Adrenal gland (tissue), 12 donors: Measurements from ENCODE around the gene IL1RAPL2. TPM values are rescaled to one million over a fixed set of nuclear protein-coding genes. Genes with fewer than 3 reads are reported as not detected.

Source experiments
- DNase-seq, 7 donors: peaks; one replicate each; pipeline ENCODE4 v3.0.0-alpha.2; 2019 to 2020
- H3K27ac ChIP-seq, 5 donors: fragments of 200-600 bp; sonication (generic) in 4 of 5; 1 replicate in 3 of 5; 2 replicates in 2 of 5; pipeline versions ENCODE4 v1.5.1 to v1.8.0; 2016 to 2020; ENCODE audit warnings: mild to moderate bottlenecking in 1 of 5
- H3K27me3 ChIP-seq: fragments of 200-600 bp; 2 replicates; pipeline ENCODE4 v1.8.0; 2021
- H3K36me3 ChIP-seq, 2 donors: fragments of 200-600 bp; replicated peaks in 1 of 2; 1 replicate in 1 of 2; 2 replicates in 1 of 2; pipeline versions ENCODE4 v1.5.1 to v1.8.0; 2018 to 2022
- H3K4me1 ChIP-seq, 2 donors: fragments of 200-600 bp; replicated peaks in 1 of 2; 1 replicate in 1 of 2; 2 replicates in 1 of 2; pipeline versions ENCODE4 v1.5.1 to v1.8.0; 2018 to 2021
- H3K4me3 ChIP-seq, 4 donors: fragments of 200-600 bp; sonication (generic) in 3 of 4; one replicate each; pipeline ENCODE4 v1.5.1; 2016 to 2018
- H3K9me3 ChIP-seq, 3 donors: fragments of 200-600 bp; sonication (generic) in 1 of 3; replicated peaks in 1 of 3; 1 replicate in 2 of 3; 2 replicates in 1 of 3; pipeline versions ENCODE4 v1.5.1 to v1.8.0; 2016 to 2021
- CTCF ChIP-seq, 6 experiments: fragments of 450-650 bp in 4 of 6; fragments of 200-600 bp in 2 of 6; sonication (generic) in 1 of 6; IDR thresholded peaks; 1 replicate in 5 of 6; 2 replicates in 1 of 6; pipeline versions ENCODE4 v1.5.1 to v1.8.0; 2016 to 2021; ENCODE audit warnings: antibody characterized with exemption in 6 of 6, mild to moderate bottlenecking in 2 of 6, moderate library complexity in 1 of 6
- POLR2A ChIP-seq, 2 donors: fragments of 450-650 bp; IDR thresholded peaks; one replicate each; pipeline ENCODE4 v1.6.1; 2017; ENCODE audit warnings: antibody characterized with exemption in 2 of 2, mild to moderate bottlenecking in 2 of 2, moderate library complexity in 1 of 2
- WGBS, 4 donors: extraction: QIAGEN DNeasy Blood & Tissue Kit in 2 of 4; methylation state at CpG; one replicate each; pipeline versions ENCODE4 v1.1.5 to v1.1.7; 2013 to 2017; 5-methylcytosine and 5-hydroxymethylcytosine counted together
- intact Hi-C, 2 donors: fragments of 100-400 bp; cut with DNase I; formaldehyde crosslinking; loops; one replicate each; pipeline versions ENCODE4 v1.14.1 to v1.15.0; 2022 to 2023
- polyA plus RNA-seq, 3 donors: library from polyadenylated mRNA; stranded (reverse); fragments of 200-250 nt in 2 of 3; fragments of 350-450 nt in 1 of 3; fragmentation: Illumina TruSeq in 1 of 3; extraction: RNeasy Lipid Tissue Mini Kit (QIAGEN cat#74804) in 1 of 3; gene quantifications; one replicate each; pipeline ENCODE4 v1.2.3, GENCODE V29; 2013 to 2014
- total RNA-seq, 9 donors: library from RNA; depleted of rRNA in 4 of 9; stranded (reverse); fragments of >200 nt in 4 of 9; fragments of 120-200 nt in 1 of 9; fragmentation: NEBNext Ultra II Directional in 1 of 9; extraction: Animal tissue kit (Norgen Biotek cat#: 25700) in 1 of 9; gene quantifications; one replicate each; pipeline versions ENCODE4 v1.1.0 to v1.2.4, GENCODE V29; 2013 to 2023
- donor health status: healthy with polysubstance abuse.
- donor health status: Bipolar disorder and iron deficiency.
- donor health status: DM: yes; HTN: yes; CAD: no.
- donor health status: DM: no; HTN: no; CAD: no.
- donor health status: DM: no; HTN: no; CAD: no.
- donor health status: DM: yes; HTN: yes; CAD: no.

Gene IL1RAPL2
- total and polyA plus RNA-seq, 12 donors = 0.27 to 8.4 (median 0.64) TPM; not detected in 5

GRCh38 chrX:105711805-105712204 is 1145.8 kb downstream of the IL1RAPL2 start:
- Histone ChIP-seq H3K4me1 (no peaks in the 10 kb centered on the region), H3K27me3 (peaks cover 3% of the 10 kb centered on the region), H3K4me3 (no peak overlapping the region), H3K27ac (no peak overlapping the region), H3K36me3 (no peaks in the 10 kb centered on the region), H3K9me3 (no peaks in the 10 kb centered on the region)
- no peak for TF ChIP-seq CTCF (IDR thresholded peaks at IDR 0.05)
- no peak for TF ChIP-seq POLR2A (IDR thresholded peaks at IDR 0.05)
- intact Hi-C loops = no loop called here
- no peak for DNase-seq

- Histone ChIP-seq H3K4me1 (no peaks in the 10 kb centered on the region), H3K27me3 (peaks cover 3% of the 10 kb centered on the region), H3K27ac (no peak overlapping the region), H3K36me3 (no peaks in the 10 kb centered on the region), H3K4me3 (no peak overlapping the region), H3K9me3 (no peaks in the 10 kb centered on the region)
- no peak for DNase-seq
- no peak for TF ChIP-seq POLR2A (IDR thresholded peaks at IDR 0.05)
- TF ChIP-seq CTCF (IDR thresholded peaks at IDR 0.05) = no peak
- intact Hi-C loops = no loop called here
These were observed 1149.7 kb downstream of the IL1RAPL2 start for GRCh38 chrX:105715746-105716145.

- intact Hi-C loops = no loop called here
- Histone ChIP-seq H3K4me3 (no peak overlapping the region), H3K36me3 (no peaks in the 10 kb centered on the region), H3K27me3 (peaks cover 4% of the 10 kb centered on the region), H3K9me3 (no peaks in the 10 kb centered on the region), H3K4me1 (no peaks in the 10 kb centered on the region), H3K27ac (no peak overlapping the region)
- TF ChIP-seq POLR2A (IDR thresholded peaks at IDR 0.05) (no peak), CTCF (IDR thresholded peaks at IDR 0.05) (no peak)
- DNase-seq = no peak
- WGBS, 4 donors = 32 to 68% (median 51%) methylated on average over 1 of the region's 1 CpG
These were observed 1158.2 kb downstream of the IL1RAPL2 start for GRCh38 chrX:105723966-105724735.

GRCh38 chrX:105725228-105725627 is 1159.2 kb downstream of the IL1RAPL2 start:
- H3K27ac ChIP-seq = no peak overlapping the region
- H3K9me3 ChIP-seq = no peaks in the 10 kb centered on the region
- H3K4me3 ChIP-seq = no peak overlapping the region
- no peak for TF ChIP-seq CTCF (IDR thresholded peaks at IDR 0.05)
- no peak for TF ChIP-seq POLR2A (IDR thresholded peaks at IDR 0.05)
- intact Hi-C loops = no loop called here
- H3K27me3 ChIP-seq = peaks cover 4% of the 10 kb centered on the region
- no peaks in the 10 kb centered on the region for H3K4me1 ChIP-seq
- 86 to 100% (median 93%) methylated on average over 1 of the region's 1 CpG for WGBS, 4 donors
- no peak for DNase-seq
- H3K36me3 ChIP-seq = no peaks in the 10 kb centered on the region
